GM21381 (cell line): ENCODE measurements around the gene LAD1.

Experiments used
- ATAC-seq: cut with Tn5 transposase; IDR thresholded peaks from one replicate; pipeline ENCODE4 v1.9.1; 2021; ENCODE audit warnings: mild to moderate bottlenecking, moderate library complexity; ENCODE audit not compliant: unreplicated experiment

LAD1 gene

GRCh38 chr1:201419256-201419655, 20.1 kb upstream of the LAD1 start:
- no peak for ATAC-seq

GRCh38 chr1:201418461-201418860, 19.3 kb upstream of the LAD1 start:
- ATAC-seq, result no peak

GRCh38 chr1:201414051-201414738, 15.1 kb upstream of the LAD1 start:
- no peak for ATAC-seq

DNA sequence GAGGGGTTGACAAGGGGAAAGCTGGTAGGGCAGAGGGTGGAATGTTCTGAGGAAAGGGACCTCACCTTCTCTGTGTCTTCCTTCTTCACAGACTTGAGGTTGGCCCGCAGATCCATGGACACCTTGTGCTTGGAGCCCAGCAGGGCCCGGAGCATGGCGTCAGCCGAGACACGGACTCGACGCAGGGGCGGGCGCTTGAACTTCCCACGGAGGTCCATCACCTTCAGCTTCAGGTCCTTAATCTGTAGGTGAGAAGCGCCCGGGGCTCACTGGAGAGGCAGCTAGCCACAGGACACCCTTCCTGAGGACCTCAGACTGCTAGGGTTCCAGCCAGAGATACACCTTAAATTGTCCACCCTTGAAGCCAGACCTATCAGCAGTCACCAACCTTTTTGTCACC, 12.2 kb upstream of the LAD1 start:
- ATAC-seq, result no peak

DNA sequence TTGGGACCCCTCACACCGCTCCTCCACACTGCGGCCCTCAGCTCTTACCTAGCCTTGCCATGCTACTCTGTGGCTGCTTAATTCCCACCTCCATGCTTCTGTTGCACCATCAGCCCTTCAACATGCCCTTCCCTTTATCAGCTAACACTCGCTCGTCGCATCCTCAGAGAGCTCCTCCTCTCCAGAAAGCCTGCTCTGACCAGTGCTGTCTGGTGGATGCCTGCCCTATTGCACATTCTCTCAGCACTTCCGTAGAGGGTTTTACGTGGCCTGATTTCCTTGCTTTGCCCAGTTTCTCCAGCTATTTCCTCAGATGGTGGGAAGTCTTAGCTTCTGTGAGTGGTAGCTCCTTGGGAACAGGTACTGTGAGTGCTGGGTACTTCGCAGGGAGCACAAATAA, 10.3 kb upstream of the LAD1 start:
- no peak for ATAC-seq

- ATAC-seq, result no peak
Measured at GRCh38 chr1:201408834-201409200, 9.7 kb upstream of the LAD1 start.

DNA sequence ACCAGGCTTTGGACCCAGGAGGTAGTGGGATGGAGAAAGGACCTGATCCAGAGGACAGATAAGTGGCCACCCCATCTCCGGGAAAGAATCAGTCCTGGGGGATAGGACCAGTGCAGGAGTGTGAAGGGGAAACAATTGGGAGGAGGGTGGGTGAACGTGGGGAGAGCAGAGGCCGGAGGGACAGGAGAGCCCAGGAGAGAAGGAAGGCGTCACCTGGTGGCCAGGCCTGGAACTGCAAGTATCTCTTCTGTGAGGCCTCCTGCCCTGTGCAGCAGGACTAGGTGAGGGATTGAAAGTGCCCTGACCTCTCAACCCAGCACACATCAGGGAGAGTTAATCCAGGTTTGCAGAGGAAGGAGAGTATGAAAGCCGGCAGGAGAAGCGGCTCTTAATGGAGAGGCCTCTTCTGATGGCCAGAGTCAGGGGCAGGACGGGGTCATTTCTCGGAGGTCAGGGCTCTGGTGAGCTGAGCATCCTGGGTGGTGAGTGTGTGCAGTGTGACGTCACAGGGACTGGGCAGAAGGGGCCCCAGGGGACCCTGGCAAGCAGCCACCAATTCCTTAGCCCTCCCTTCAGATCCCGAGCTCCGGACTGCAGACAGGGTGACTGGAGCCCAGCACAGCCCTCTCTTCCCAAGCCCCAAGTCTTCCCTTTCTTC, 9.2 kb upstream of the LAD1 start:
- no peak for ATAC-seq

DNA sequence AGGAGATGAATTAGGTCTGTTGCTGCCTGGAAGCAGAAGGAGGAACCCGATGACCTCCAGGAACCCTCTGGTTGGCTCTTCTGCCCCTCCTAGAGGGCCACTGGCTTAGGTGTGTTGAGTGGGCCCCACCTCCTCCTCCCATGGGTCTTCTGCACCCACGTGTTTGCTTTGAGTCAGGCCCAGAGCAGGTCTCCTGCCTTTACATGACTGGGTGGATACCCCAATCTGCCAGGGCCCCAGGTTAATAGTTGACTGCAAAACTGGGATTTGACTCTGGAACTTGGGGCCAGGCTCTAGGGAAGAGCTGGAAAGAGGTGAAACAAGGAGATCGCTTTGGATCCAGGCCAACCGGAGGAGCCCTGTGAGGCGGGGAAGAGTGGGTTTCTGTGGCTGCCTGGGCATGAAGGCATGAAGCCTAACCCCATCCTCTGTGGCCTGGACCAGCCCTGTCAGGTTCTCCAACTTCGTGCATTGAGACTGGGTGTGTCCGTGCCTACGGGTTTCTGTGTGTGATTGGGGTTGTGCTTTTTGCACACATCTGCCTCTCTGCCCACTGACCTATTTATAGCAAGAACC, 7.8 kb upstream of the LAD1 start:
- no peak for ATAC-seq

- ATAC-seq, result no peak
Measured at GRCh38 chr1:201405484-201405831, 6.3 kb upstream of the LAD1 start.

DNA sequence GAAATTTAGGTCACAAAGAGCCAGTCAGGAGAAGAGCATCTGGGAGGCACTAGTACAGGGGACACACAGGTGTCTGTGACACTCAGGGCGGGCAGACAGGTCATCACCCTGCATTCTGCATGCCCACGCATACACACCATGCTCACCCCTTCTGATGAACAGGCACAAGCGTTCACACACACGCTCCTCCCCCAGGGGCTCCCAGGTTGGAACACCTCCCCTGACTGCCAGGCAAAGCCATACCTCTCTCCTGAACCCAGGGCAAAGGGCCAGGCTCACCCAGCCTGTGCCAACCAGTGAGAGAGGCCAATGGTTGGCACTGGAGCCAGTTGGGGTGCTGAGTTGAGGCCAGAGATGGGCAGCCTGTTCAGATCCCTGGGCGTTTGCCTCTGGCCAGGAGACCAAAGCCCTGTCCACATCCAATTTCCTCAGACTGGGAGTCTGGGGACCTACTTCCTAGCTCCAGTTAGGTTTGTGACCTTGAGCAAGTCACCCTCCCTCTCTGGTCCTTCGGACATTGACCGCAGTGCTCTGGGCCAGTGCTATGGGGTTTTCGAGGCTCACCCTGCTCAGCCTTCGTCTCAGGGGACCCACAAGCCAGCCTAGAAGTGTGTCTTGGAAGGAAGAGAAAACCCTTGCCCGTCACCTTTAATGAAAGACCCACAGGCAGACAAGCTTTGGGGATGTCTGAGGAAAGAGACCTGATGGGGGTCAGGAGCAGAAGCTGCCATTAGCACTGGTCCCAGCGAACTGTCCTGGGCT, 5.8 kb upstream of the LAD1 start:
- no peak for ATAC-seq

DNA sequence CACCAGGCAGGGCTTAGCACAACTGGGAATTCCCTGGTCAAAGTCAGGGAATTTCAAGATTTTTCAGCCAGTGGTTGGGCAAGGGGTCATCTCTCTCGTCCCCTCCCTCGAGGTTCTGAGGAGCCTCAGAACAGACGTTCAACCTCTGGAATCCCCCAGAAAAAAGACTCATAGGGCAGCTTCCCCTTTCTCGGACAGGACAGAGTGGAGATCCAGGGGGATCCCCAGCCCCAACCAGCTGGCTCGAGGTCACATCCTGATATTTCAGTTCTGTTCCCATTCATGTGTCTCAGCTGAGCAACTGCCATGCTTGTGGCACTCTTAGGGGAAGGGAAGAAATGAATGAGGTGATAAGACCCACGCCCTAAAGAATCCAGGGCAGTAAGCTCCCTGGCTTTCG, 4.9 kb upstream of the LAD1 start:
- ATAC-seq, result no peak

DNA sequence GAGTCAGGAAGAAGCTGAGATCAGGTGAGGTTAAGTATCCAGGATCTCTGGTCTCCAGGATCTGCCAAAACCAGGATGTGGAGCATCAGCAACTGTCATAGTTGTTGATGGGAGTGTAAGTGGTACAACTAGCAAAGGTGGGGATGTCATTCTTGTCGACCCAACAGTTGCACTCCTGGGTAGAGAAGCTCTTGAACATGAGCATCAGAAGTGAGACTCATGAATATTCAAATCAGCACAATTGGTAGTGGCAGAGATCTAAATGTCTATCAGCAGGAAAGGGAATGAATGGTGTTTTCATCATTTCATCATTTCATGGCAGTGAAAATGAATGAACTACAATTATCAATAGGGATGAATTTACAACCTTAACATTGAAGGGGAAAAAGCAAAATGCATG, 4.2 kb upstream of the LAD1 start:
- no peak for ATAC-seq

GRCh38 chr1:201401700-201402099, 2.6 kb upstream of the LAD1 start:
- ATAC-seq, result no peak

GRCh38 chr1:201400852-201401230, 1.7 kb upstream of the LAD1 start:
- no peak for ATAC-seq

DNA sequence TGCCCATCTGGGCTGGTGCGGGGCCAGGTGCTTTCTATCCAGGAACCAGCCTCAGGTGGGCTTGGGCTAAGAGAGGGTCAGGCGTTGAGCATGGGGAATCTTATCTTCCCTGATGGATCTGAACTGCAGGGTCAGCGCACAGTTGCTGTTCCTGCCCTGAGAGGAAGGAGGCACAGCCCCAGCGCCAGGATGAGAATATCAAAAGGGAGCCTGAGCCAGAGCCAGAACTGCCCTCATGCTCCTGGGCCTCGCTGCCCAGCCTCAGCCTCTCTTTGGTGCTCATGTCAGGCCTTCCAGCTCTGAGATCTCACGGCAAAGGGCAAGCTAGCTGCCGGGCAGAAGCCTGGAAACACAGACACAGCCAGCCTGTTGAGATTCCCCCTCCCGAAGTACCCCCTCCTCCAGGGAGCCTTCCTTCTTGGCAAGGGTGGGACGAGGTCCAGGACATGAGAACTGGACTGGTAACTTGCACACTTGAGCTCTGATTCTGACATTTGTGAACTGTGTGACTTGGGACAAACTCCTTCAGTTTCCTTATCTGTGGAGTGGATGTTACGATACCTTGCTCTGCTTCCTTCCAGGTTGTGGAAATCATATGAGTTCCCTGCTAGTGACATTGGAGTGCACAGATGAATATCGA, 1.2 kb upstream of the LAD1 start:
- no peak for ATAC-seq

DNA sequence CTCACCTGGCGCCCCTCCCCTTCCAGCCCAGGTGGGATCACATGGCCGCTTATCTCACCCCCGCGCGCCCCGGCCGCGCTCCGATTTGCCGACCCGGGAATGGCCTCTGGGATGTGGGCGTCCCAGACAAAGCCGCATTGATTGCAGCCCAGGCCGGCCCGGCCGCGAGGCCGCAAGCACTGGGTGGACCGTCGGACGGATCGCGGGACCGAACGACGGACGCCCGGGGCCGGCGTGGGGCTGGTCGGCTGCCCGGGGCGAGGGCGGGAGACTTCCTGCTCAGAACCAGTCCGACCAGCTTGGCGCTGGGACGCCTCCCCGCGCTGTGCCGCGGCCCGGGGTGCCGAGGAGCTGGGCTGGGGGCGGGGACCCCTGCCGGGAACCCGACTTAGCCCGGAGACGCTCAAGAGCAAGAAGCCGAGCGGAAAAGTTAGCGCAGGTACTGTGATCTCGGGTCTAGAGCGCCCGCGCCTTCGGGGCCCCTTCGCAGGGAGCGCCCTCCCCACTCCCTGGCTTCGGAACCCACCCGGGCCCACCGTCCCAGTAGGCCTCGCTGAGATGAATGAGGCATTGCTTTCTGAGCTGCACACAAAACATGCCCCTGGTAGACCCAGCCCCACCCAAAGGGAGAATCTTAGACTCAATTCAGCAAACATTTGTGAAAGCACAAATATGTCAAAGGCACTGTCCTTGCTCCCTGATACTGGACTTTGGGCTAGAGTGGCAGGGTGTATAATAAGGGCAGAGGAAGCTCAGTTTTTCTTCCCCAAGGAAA, 415 bp upstream of the LAD1 start:
- ATAC-seq, result no peak

DNA sequence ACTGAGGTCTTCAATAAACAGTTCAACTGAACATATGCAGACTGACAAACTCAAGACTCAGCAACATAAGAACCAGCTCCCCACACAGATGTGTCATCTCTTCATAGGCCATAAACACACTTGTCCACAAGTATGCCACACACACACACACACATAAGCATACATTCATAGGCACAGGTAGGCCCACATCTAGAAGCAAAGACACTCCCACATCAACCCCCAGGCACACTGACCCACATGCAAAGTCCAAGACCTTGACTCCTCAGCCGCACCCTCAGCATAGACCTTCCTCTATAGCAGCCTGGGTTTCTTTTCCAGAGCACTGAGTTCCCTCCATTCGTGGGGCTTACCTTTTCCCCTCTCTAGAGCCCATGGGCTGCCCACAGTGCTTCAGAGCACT, 1.4 kb downstream of the LAD1 start:
- ATAC-seq, result no peak

DNA sequence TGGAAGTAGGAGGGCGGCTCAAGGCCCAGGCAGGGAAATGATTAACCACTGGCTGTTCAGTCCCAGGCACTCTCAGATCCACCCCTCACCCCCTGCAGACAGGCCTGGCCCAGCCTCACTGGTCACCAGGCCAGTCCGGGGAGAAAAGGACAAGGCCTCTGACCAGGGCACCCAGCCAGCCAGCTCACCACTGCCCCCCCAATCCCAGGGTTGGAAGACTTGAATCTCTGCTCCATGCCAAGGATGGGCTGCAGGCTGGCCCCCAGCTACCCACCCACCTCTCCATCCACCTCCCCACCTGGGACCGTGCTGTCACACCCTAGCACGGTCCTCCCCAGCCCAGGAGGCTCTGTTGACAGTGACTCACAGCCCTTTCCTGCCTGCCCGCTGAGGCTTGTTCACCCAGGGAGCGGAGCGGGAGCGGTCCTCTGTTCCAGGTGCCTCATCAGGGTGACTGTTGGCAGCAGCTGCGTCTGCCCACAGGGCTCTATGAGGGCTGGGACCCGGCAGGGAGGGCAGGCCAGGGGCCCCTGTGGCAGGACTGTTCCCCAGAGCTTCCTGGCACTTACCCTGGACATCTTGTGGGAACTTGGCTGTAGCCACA, 2.2 kb downstream of the LAD1 start:
- ATAC-seq, result no peak

DNA sequence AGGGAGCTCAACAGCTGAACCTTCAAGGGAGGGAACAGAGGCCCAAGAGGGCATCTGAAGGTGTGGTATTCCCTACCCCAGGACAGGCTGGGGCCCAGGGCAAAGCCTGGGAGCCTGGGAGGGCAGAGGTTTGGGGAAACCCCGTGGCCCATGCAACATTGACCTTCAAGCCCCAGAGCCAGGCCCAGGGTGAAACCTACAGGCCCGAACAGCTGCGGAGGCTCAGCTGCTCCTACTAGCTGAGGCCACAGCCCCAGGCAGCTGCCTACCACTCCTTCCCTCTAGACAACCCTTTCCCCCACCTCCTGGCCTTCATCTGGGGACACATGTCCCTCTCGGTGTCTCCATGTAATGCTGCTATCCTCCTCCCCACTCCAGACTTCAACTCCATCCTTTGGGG, 3.2 kb downstream of the LAD1 start:
- no peak for ATAC-seq

DNA sequence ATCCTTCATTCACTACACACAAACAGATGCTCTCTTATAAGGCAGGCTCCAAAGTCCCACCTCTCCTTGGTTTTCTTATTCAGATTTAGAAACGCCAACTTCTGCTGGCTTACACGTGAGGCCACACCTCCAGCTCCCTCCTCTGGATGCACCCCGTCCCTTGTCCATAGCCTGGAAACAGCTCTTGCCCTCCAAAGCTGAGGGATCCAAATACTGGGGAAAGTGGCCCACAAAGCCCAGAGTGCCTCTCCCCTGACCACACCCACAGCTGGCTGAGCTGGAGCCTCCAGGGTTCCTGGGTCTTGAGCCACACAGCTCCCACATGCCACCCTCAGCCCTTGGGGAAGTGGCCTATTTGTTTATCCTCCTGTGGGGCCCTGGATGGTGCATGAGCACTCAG, 4.5 kb downstream of the LAD1 start:
- no peak for ATAC-seq
